Measurements from ENCODE around the gene ZNF641. TPM values are rescaled to one million over a fixed set of nuclear protein-coding genes. Genes with fewer than 3 reads are reported as not detected.
A peak's percentile ranks its signal among the peaks of the same experiment; 100 is the strongest.

The ZNF641 gene
- total RNA-seq, 6 experiments from 2014 or later = 6.5 to 8.4 (median 7.2) TPM

DNA sequence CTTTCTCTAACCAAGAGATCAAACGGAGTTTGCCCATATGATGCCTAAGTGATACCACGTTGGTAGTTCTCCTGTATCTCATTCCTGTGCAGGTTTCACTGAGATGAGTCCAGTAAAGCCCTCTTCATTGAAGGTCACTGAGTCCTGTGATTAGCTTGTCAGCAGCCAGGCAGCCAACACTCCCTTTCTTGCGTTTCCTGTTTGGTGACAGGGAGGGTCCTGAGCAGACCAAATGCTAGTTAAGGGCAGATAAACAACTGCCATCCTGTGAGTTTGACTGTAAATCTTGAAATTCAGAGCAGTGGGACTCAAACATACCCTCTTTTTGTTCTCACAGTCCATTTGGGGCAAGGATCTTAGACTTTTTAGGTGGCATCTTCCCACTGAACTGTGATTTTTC lies 39.4 kb downstream of the ZNF641 start:
- no peak for TF ChIP-seq CTCF (IDR thresholded peaks at IDR 0.05)
- TF ChIP-seq POLR2A (IDR thresholded peaks at IDR 0.05) = no peak
- no peak overlapping the region for H3K4me3 ChIP-seq
- intact Hi-C loops (cut with DNase I) = no loop called here
- H3K9me3 ChIP-seq = no peaks in the 10 kb centered on the region
- no peaks in the 10 kb centered on the region for H3K27me3 ChIP-seq
- H3K4me1 ChIP-seq = no peaks in the 10 kb centered on the region
- DNase-seq (no peak), ATAC-seq (peak in 2 of 4 donors; percentile 29 to 45)
- H3K36me3 ChIP-seq = no peaks in the 10 kb centered on the region
- H3K27ac ChIP-seq = no peak overlapping the region
- 42% methylated on average over 3 of the region's 3 CpGs for WGBS (ENCODE audit: insufficient coverage, low coverage, low lambda C conversion rate, missing lambda C conversion rate)

DNA sequence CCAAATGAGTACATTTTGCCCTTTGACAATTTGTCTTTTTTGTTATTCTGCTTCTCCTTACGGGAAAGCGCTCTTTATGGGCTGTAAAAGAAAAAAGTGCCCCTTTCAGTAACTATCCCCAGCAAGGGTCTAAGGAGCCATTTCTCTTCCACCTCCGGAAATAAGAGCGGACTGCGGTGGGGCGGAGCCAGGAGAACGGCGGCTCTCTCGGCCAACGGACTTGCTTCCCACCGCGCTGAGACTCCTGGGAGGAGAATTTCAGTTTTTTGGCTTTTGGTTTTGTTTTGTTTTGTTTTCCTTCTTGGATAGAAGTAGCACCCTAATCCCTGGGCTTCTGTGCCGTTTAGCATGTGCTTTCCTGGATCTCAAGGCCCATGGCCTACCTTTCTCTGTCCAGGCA lies 43.5 kb downstream of the ZNF641 start:
- Histone ChIP-seq H3K27ac (no peak overlapping the region), H3K27me3 (no peaks in the 10 kb centered on the region), H3K4me3 (no peak overlapping the region), H3K36me3 (no peaks in the 10 kb centered on the region), H3K9me3 (no peaks in the 10 kb centered on the region), H3K4me1 (no peaks in the 10 kb centered on the region)
- no peak for TF ChIP-seq CTCF (IDR thresholded peaks at IDR 0.05)
- TF ChIP-seq POLR2A (IDR thresholded peaks at IDR 0.05) = no peak
- 81% methylated on average over 11 of the region's 13 CpGs for WGBS (ENCODE audit: insufficient coverage, low coverage, low lambda C conversion rate, missing lambda C conversion rate)
- ATAC-seq (no peak), DNase-seq (no peak)
- intact Hi-C loops (cut with DNase I) = no loop called here

DNA sequence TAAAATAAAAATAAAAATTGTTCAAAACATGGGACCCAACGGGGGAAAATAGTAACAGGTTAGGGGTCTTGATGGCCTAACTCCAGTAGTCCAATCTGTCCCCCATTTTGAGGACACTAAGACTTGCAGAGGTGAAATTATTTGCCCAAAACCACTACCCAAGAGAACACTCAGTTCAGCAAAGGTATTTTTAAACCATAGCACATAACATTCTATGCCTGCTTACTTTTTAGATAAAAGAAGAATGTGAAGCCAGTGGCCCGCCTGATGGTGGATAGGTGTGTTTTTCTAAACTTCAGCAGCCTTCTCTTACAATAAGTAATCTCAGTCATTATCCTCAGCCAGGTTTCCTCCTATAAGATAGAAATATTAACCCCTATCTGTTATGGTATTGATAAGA lies 45.5 kb downstream of the ZNF641 start:
- H3K27me3 ChIP-seq = no peaks in the 10 kb centered on the region
- 58% methylated on average over 2 of the region's 2 CpGs for WGBS (ENCODE audit: insufficient coverage, low coverage, low lambda C conversion rate, missing lambda C conversion rate)
- H3K4me3 ChIP-seq = no peak overlapping the region
- ATAC-seq (no peak), DNase-seq (no peak)
- no peaks in the 10 kb centered on the region for H3K9me3 ChIP-seq
- intact Hi-C loops (cut with DNase I) = no loop called here
- H3K36me3 ChIP-seq = no peaks in the 10 kb centered on the region
- H3K27ac ChIP-seq = no peak overlapping the region
- no peak for TF ChIP-seq POLR2A (IDR thresholded peaks at IDR 0.05)
- no peaks in the 10 kb centered on the region for H3K4me1 ChIP-seq

DNA sequence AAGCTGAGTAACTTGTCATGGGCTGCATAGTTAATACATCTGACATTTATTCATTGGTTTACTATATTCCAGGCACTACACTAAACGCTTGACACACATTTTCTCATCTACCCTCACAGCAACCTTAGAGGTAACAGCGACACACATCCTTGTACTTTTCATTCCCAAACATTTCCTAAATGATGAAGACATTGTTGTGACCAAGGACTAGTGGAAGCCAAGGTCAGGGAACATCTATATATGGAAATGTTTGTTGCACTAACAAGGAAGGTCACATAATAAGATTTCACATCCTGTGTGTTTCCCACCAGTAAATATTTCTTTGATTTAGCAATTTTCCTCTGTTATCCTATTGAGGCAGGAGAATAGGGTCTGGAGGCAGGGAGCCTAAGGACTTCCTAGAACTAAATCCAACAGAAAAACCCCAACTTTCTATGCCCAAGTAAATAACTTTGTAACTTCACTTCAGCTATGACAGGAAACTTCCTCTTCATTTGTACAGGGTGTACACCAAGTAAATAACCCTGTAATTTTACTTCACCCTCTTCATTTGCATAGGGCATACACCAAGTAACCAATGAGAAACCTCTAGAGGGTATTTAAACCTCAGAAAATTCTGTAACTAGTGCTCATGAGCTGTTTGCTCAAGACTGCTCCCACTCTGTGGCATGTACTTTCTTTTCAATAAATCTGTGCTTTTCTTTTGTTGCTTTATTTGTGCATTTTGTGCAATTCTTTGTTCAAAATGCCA lies 48.4 kb downstream of the ZNF641 start:
- H3K9me3 ChIP-seq = no peaks in the 10 kb centered on the region
- H3K4me1 ChIP-seq = no peaks in the 10 kb centered on the region
- H3K4me3 ChIP-seq = no peak overlapping the region
- H3K27ac ChIP-seq = no peak overlapping the region
- peak; percentile 49 to 85 (median 52) for ATAC-seq
- intact Hi-C loops (cut with DNase I) = no loop called here
- no peaks in the 10 kb centered on the region for H3K36me3 ChIP-seq
- no peak for TF ChIP-seq CTCF (IDR thresholded peaks at IDR 0.05)
- TF ChIP-seq POLR2A (IDR thresholded peaks at IDR 0.05) = no peak
- 61% methylated on average over 2 of the region's 2 CpGs for WGBS (ENCODE audit: insufficient coverage, low coverage, low lambda C conversion rate, missing lambda C conversion rate)
- DNase-seq = no peak
- no peaks in the 10 kb centered on the region for H3K27me3 ChIP-seq

- Histone ChIP-seq H3K27me3 (no peaks in the 10 kb centered on the region), H3K36me3 (no peaks in the 10 kb centered on the region), H3K4me1 (no peaks in the 10 kb centered on the region), H3K4me3 (no peak overlapping the region), H3K9me3 (no peaks in the 10 kb centered on the region), H3K27ac (no peak overlapping the region)
- no peak for TF ChIP-seq POLR2A (IDR thresholded peaks at IDR 0.05)
- no peak for TF ChIP-seq CTCF (IDR thresholded peaks at IDR 0.05)
- intact Hi-C loops (cut with DNase I) = no loop called here
- no peak for ATAC-seq
- DNase-seq = no peak
- 93% methylated on average over 1 of the region's 1 CpG for WGBS (ENCODE audit: insufficient coverage, low coverage, low lambda C conversion rate, missing lambda C conversion rate)
These were observed 49.9 kb downstream of the ZNF641 start for GRCh38 chr12:48300774-48301173.

All from right lobe of liver (tissue), 6 donors.